CD14-positive monocyte (primary cell): ENCODE results near the gene TMEM134. TPM values are rescaled to one million over a fixed set of nuclear protein-coding genes. Genes with fewer than 3 reads are reported as not detected.
A peak's percentile ranks its signal among the peaks of the same experiment; 100 is the strongest.

Experiments used
- DNase-seq, 3 donors: peaks; one replicate each; pipeline ENCODE4 v3.0.0-alpha.2; 2011 to 2022
- H2AFZ ChIP-seq: 2 replicates; pipeline ENCODE4 v1.6.0; 2012; ENCODE audit warnings: mild to moderate bottlenecking, low read depth, low read length, inconsistent platforms; ENCODE audit not compliant: insufficient read depth, poor library complexity, severe bottlenecking
- H3K27ac ChIP-seq, 2 donors: 1 replicate in 1 of 2; 2 replicates in 1 of 2; pipeline ENCODE4 v1.5.1; 2012 to 2013; ENCODE audit warnings: low read length in 2 of 2, control low read depth in 1 of 2, inconsistent platforms in 1 of 2, low read depth in 1 of 2, mild to moderate bottlenecking in 1 of 2
- H3K27me3 ChIP-seq, 2 donors: one replicate each; pipeline versions ENCODE4 v1.6.0 to v1.6.1; 2011 to 2013; ENCODE audit warnings: low read length in 2 of 2; ENCODE audit not compliant: control insufficient read depth in 2 of 2, insufficient read depth in 2 of 2
- H3K36me3 ChIP-seq, 2 donors: replicated peaks in 1 of 2; 1 replicate in 1 of 2; 2 replicates in 1 of 2; pipeline versions ENCODE4 v1.5.1 to v1.6.1; 2012 to 2013; ENCODE audit warnings: low read length in 2 of 2, control low read depth in 1 of 2, inconsistent platforms in 1 of 2, mild to moderate bottlenecking in 1 of 2; ENCODE audit not compliant: insufficient read depth in 2 of 2, control insufficient read depth in 1 of 2
- H3K4me1 ChIP-seq, 2 donors: 1 replicate in 1 of 2; 2 replicates in 1 of 2; pipeline versions ENCODE4 v1.5.1 to v1.6.1; 2012 to 2013; ENCODE audit warnings: low read length in 2 of 2, control low read depth in 1 of 2, inconsistent platforms in 1 of 2, mild to moderate bottlenecking in 1 of 2, moderate library complexity in 1 of 2; ENCODE audit not compliant: insufficient read depth in 2 of 2, control insufficient read depth in 1 of 2
- H3K4me2 ChIP-seq: replicated peaks from 2 replicates; pipeline ENCODE3; 2012; ENCODE audit warnings: low read length, moderate library complexity, mild to moderate bottlenecking; ENCODE audit not compliant: poor library complexity, severe bottlenecking; ENCODE audit errors: extremely low read depth
- H3K4me3 ChIP-seq, 3 experiments: fragments of 200-600 bp in 1 of 3; sonication (generic) in 1 of 3; replicated peaks in 1 of 3; 1 replicate in 2 of 3; 2 replicates in 1 of 3; pipeline ENCODE4 v1.5.1; 2011 to 2013; ENCODE audit warnings: low read length in 3 of 3, mild to moderate bottlenecking in 3 of 3, control low read depth in 2 of 3, low read depth in 2 of 3, inconsistent platforms in 1 of 3, moderate library complexity in 1 of 3
- H3K79me2 ChIP-seq: 2 replicates; pipeline ENCODE4 v1.6.0; 2012; ENCODE audit warnings: mild to moderate bottlenecking, control low read depth, inconsistent platforms, low read length, moderate library complexity; ENCODE audit not compliant: insufficient read depth
- H3K9ac ChIP-seq: 2 replicates; pipeline ENCODE4 v1.6.0; 2017; ENCODE audit warnings: low read length, mild to moderate bottlenecking; ENCODE audit not compliant: insufficient read depth, poor library complexity, severe bottlenecking
- H3K9me3 ChIP-seq, 2 donors: replicated peaks in 1 of 2; 1 replicate in 1 of 2; 2 replicates in 1 of 2; pipeline versions ENCODE4 v1.5.1 to v1.6.1; 2012 to 2013; ENCODE audit warnings: low read length in 2 of 2, control low read depth in 1 of 2; ENCODE audit not compliant: control insufficient read depth in 1 of 2, insufficient read depth in 1 of 2
- H4K20me1 ChIP-seq: 2 replicates; pipeline ENCODE4 v1.6.0; 2012; ENCODE audit warnings: mild to moderate bottlenecking, low read length, control low read depth, moderate library complexity; ENCODE audit not compliant: insufficient read depth
- H3K27ac Mint-ChIP-seq, 7 donors: one replicate each; pipeline ENCODE4 v1.8.0; 2020; ENCODE audit warnings: mild to moderate bottlenecking in 7 of 7, mixed read lengths in 7 of 7, moderate library complexity in 6 of 7, inconsistent platforms in 2 of 7
- H3K27me3 Mint-ChIP-seq, 3 donors: one replicate each; pipeline ENCODE4 v1.8.0; 2021 to 2022; ENCODE audit warnings: low read depth in 3 of 3, mild to moderate bottlenecking in 3 of 3, mixed read lengths in 3 of 3, moderate library complexity in 3 of 3, inconsistent platforms in 1 of 3
- H3K36me3 Mint-ChIP-seq, 2 donors: one replicate each; pipeline ENCODE4 v1.8.0; 2020; ENCODE audit warnings: mixed read lengths in 2 of 2, inconsistent platforms in 1 of 2, mild to moderate bottlenecking in 1 of 2
- H3K4me1 Mint-ChIP-seq: one replicate; pipeline ENCODE4 v1.8.0; 2020; ENCODE audit warnings: mild to moderate bottlenecking, mixed read lengths
- H3K4me3 Mint-ChIP-seq, 2 donors: one replicate each; pipeline ENCODE4 v1.8.0; 2020; ENCODE audit warnings: mild to moderate bottlenecking in 2 of 2, mixed read lengths in 2 of 2, moderate library complexity in 1 of 2
- H3K9me3 Mint-ChIP-seq, 7 donors: one replicate each; pipeline ENCODE4 v1.8.0; 2020 to 2022; ENCODE audit warnings: mixed read lengths in 7 of 7, mild to moderate bottlenecking in 6 of 7, moderate library complexity in 6 of 7, inconsistent platforms in 2 of 7
- CTCF ChIP-seq: fragments of 200-600 bp; IDR thresholded peaks from one replicate; pipeline ENCODE4 v1.8.0; 2022; ENCODE audit warnings: antibody characterized with exemption, mild to moderate bottlenecking
- WGBS: methylation state at CpG from one replicate; pipeline ENCODE4 v1.1.5; 2013; ENCODE audit warnings: missing lambda C conversion rate; ENCODE audit not compliant: insufficient coverage; 5-methylcytosine and 5-hydroxymethylcytosine counted together
- intact Hi-C, 2 donors: fragments of 100-400 bp; cut with micrococcal nuclease; formaldehyde crosslinking; loops; one replicate each; pipeline versions ENCODE4 v1.15.0 to v1.15.1; 2023
- polyA plus RNA-seq, 3 donors: library from polyadenylated mRNA; depleted of rRNA in 1 of 3; unstranded in 2 of 3; stranded (reverse) in 1 of 3; fragments of 300-500 nt in 2 of 3; fragments of >200 nt in 1 of 3; fragmentation: Illumina TruSeq in 2 of 3; gene quantifications; 1 replicate in 2 of 3; 2 replicates in 1 of 3; pipeline ENCODE4 v1.2.3, GENCODE V29; 2012 to 2021

The TMEM134 gene
- polyA plus RNA-seq, 3 donors: 67.4 to 104 (median 76.8) TPM

- WGBS: 4% methylated on average over 6 of the region's 6 CpGs
- H2AFZ ChIP-seq: peak overlapping the region; percentile 81
These were observed 644 bp downstream of the TMEM134 start for GRCh38 chr11:67468456-67468758.

GRCh38 chr11:67468056-67468455 lies 995 bp downstream of the TMEM134 start:
- Histone ChIP-seq H3K4me1 (peaks cover 32 to 52% of the 10 kb centered on the region in 2 donors), H4K20me1 (no peaks in the 10 kb centered on the region), H3K9me3 (no peaks in the 10 kb centered on the region), H3K79me2 (peaks cover 7% of the 10 kb centered on the region), H3K27ac (no peak overlapping the region), H3K36me3 (no peaks in the 10 kb centered on the region), H2AFZ (no peak overlapping the region), H3K4me2 (peak overlapping the region; percentile 92), H3K9ac (peak overlapping the region; percentile 70), H3K27me3 (no peaks in the 10 kb centered on the region), H3K4me3 (peak overlapping the region in 2 of 3 experiments; percentile 63 to 88)
- Mint-ChIP-seq H3K36me3 (peaks cover 0 to 2% of the 10 kb centered on the region in 2 donors), H3K9me3 (peaks cover 0 to 2% (median 0%) of the 10 kb centered on the region in 7 donors), H3K4me1 (peaks cover 33% of the 10 kb centered on the region), H3K27ac (peak overlapping the region in 3 of 7 donors; percentile 26 to 66 (median 47)), H3K27me3 (peaks cover 0 to 10% (median 4%) of the 10 kb centered on the region in 3 donors), H3K4me3 (peak overlapping the region; percentile 79 to 92)
- 70% methylated on average over 5 of the region's 5 CpGs for WGBS
- intact Hi-C loops: loop anchor here (2.0 to 5.0 kb wide), 4 partner anchors 34 to 66 kb away; partner anchors contain the start of genes PPP1CA (in 1 of the 2), RPS6KB2 (in 1 of the 2) and TBC1D10C (in 1 of the 2)
- TF ChIP-seq CTCF: no peak
- no peak for DNase-seq

More at GRCh38 chr11:67468456-67468758, 644 bp downstream of the TMEM134 start:
- peak overlapping the region; percentile 92 for H3K4me2 ChIP-seq
- peaks cover 0 to 2% of the 10 kb centered on the region in 2 donors for H3K36me3 Mint-ChIP-seq
- peak overlapping the region in 5 of 7 donors; percentile 26 to 66 (median 52) for H3K27ac Mint-ChIP-seq
- H3K27ac ChIP-seq: no peak overlapping the region
- DNase-seq: no peak
- H3K27me3 ChIP-seq: no peaks in the 10 kb centered on the region
- no peaks in the 10 kb centered on the region for H3K36me3 ChIP-seq
- H3K4me1 ChIP-seq: peaks cover 32 to 49% of the 10 kb centered on the region in 2 donors
- H3K79me2 ChIP-seq: peaks cover 7% of the 10 kb centered on the region
- H3K4me3 Mint-ChIP-seq: peak overlapping the region; percentile 79 to 92
- TF ChIP-seq CTCF: no peak
- peak overlapping the region; percentile 63 to 88 (median 66) for H3K4me3 ChIP-seq
- no peaks in the 10 kb centered on the region for H4K20me1 ChIP-seq
- peak overlapping the region; percentile 70 for H3K9ac ChIP-seq
- peaks cover 0 to 10% (median 5%) of the 10 kb centered on the region in 3 donors for H3K27me3 Mint-ChIP-seq
- H3K9me3 Mint-ChIP-seq: peaks cover 0 to 2% (median 0%) of the 10 kb centered on the region in 7 donors
- no peaks in the 10 kb centered on the region for H3K9me3 ChIP-seq
- H3K4me1 Mint-ChIP-seq: peaks cover 33% of the 10 kb centered on the region
- intact Hi-C loops: loop anchor here (2.0 to 5.0 kb wide), 4 partner anchors 34 to 66 kb away; partner anchors contain the start of genes PPP1CA (in 1 of the 2), RPS6KB2 (in 1 of the 2) and TBC1D10C (in 1 of the 2)
